ENCODE data around the gene SND1. TPM values are rescaled to one million over a fixed set of nuclear protein-coding genes. Genes with fewer than 3 reads are reported as not detected.

SND1 gene
- total and polyA plus RNA-seq, 10 of the 15 experiments (the other 5 are each of a cell fraction or from before 2014, with no cell fraction given): 52.4 to 270 (median 146) TPM

DNA sequence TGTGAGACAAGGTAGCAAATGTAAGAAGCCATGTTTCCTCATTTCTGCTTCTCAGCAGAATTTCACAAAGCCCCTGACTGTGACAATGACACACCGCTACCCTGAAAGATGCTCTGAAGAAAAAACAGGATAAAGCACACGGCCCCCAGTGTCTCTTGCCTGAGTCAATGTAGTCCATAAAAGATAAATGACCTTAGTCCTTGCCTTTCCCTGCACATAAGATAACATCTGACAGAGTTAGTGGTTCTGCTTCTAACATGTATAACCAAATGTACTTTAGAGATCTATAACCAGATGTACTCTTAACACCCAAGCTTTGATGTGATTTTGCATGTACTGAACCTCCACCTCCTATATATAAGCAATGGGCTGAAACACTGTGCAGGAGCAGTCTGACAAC lies 3.0 kb upstream of the SND1 start:
- FAIRE-seq: no peak
- no peak for ATAC-seq
- no peak overlapping the region for H3K4me3 ChIP-seq
- no peaks in the 10 kb centered on the region for H4K20me1 ChIP-seq (ENCODE audit: control insufficient read depth, insufficient read depth)
- H3K27me3 ChIP-seq (replicated peaks in 1 of 2; ENCODE audit: control insufficient read depth in 2 of 2, insufficient read depth in 2 of 2, low read length in 1 of 2): no peaks in the 10 kb centered on the region
- intact Hi-C loops (cut with micrococcal nuclease; ENCODE audit: unreplicated experiment) (no loop called here), in situ Hi-C loops (cut with MboI) (no loop called here)
- no peak overlapping the region for H3K9ac ChIP-seq (ENCODE audit: control insufficient read depth, insufficient read depth, low read length)
- RAD21 ChIA-PET (ENCODE audit: unreplicated experiment): no interaction called here
- no TSS peak for BruUV-seq (replicated peaks)
- no peak overlapping the region for H3K27ac ChIP-seq (ENCODE audit: control insufficient read depth, insufficient read depth)
- SMC1A ChIA-PET (ENCODE audit: uncharacterized antibody, unreplicated experiment): interaction anchor here (1.7 kb wide), 1 partner anchor 12 kb away, joined by 6 read pairs; no protein-coding TSS in a partner anchor
- no peak overlapping the region for H3K4me2 ChIP-seq (ENCODE audit: control insufficient read depth, insufficient read depth)
- H2AFZ ChIP-seq (ENCODE audit: control insufficient read depth, low read depth, low read length): no peak overlapping the region
- no peaks in the 10 kb centered on the region for H3K9me3 ChIP-seq (replicated peaks; ENCODE audit: control insufficient read depth, insufficient read depth, low read length)
- no peak for DNase-seq (ENCODE audit: low read depth, low spot score)
- H3K79me2 ChIP-seq (ENCODE audit: control insufficient read depth, insufficient read depth, low read length): peaks cover 26% of the 10 kb centered on the region
- 69% methylated on average over 2 of the region's 2 CpGs for WGBS (ENCODE audit: insufficient coverage, insufficient replicate concordance, low lambda C conversion rate, missing lambda C conversion rate)
- TF ChIP-seq, protein P1, sequence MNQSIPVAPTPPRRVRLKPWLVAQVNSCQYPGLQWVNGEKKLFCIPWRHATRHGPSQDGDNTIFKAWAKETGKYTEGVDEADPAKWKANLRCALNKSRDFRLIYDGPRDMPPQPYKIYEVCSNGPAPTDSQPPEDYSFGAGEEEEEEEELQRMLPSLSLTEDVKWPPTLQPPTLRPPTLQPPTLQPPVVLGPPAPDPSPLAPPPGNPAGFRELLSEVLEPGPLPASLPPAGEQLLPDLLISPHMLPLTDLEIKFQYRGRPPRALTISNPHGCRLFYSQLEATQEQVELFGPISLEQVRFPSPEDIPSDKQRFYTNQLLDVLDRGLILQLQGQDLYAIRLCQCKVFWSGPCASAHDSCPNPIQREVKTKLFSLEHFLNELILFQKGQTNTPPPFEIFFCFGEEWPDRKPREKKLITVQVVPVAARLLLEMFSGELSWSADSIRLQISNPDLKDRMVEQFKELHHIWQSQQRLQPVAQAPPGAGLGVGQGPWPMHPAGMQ (IDR thresholded peaks at IDR 0.05; ENCODE audit: borderline replicate concordance): no peak
- POLR2A ChIA-PET: interaction anchor here (0.6 to 1.4 kb wide), 3 partner anchors 29 to 312 kb away, joined by 3 to 5 read pairs (median 3); partner anchors contain the start of gene ARF5
- peaks cover 6% of the 10 kb centered on the region for H3K4me1 ChIP-seq (ENCODE audit: control insufficient read depth, insufficient read depth, low read length)
- no peaks in the 10 kb centered on the region for H3K36me3 ChIP-seq (ENCODE audit: control insufficient read depth in 2 of 2, insufficient read depth in 2 of 2, low read length in 1 of 2)
- CTCF ChIA-PET: interaction anchor here (0.6 kb wide), 1 partner anchor 485 kb away, joined by 3 read pairs; no protein-coding TSS in a partner anchor

DNA sequence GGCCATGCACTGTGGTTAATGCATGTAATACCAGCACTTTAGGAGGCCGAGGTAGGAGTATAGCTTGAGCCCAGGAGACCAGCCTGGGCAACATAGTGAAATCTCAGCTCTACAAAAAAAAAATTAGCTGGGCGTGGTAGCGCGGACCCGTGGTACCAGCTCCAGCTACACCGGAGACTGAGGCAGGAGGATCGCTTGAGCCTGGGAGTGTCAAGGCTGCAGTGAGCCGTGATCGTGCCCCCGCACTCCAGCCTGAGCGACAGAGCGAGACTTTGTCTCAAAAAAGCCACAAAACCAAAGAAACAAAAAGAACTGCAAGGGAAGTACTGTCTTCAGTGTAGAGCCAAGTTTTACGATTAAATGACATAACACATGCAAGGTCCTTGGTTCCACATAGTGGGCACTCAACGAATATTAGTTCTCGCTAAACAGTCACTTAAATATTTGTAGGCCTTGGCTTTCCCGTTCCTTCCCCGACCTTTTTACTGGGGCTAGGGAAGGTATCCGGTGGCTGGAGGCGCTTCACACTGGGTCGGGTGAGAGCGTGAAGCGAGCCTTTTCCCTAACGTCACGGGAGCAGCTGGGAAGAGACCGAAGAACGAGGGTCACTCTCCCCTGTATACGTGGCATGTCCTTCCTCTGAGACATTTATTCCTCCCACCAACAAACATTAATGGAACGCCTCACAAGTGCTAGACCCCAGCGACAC lies 993 bp upstream of the SND1 start:
- Histone ChIP-seq H3K79me2 (ENCODE audit: control insufficient read depth, insufficient read depth, low read length) (peaks cover 46% of the 10 kb centered on the region), H3K27ac (ENCODE audit: control insufficient read depth, insufficient read depth) (peak overlapping the region; percentile 95), H3K4me1 (ENCODE audit: control insufficient read depth, insufficient read depth, low read length) (peaks cover 14% of the 10 kb centered on the region), H3K9me3 (replicated peaks; ENCODE audit: control insufficient read depth, insufficient read depth, low read length) (no peaks in the 10 kb centered on the region), H4K20me1 (ENCODE audit: control insufficient read depth, insufficient read depth) (peaks cover 5% of the 10 kb centered on the region; the same call in 1 of the 2 replicates), H3K4me2 (ENCODE audit: control insufficient read depth, insufficient read depth) (peak overlapping the region; percentile 95), H3K9ac (ENCODE audit: control insufficient read depth, insufficient read depth, low read length) (peak overlapping the region; percentile 98), H2AFZ (ENCODE audit: control insufficient read depth, low read depth, low read length) (peak overlapping the region; percentile 94), H3K27me3 (replicated peaks in 1 of 2; ENCODE audit: control insufficient read depth in 2 of 2, insufficient read depth in 2 of 2, low read length in 1 of 2) (no peaks in the 10 kb centered on the region), H3K4me3 (peak overlapping the region; percentile 84), H3K36me3 (ENCODE audit: control insufficient read depth in 2 of 2, insufficient read depth in 2 of 2, low read length in 1 of 2) (peaks cover 0 to 4% of the 10 kb centered on the region in 2 experiments; a peak in 2 of 4 replicates)
- in situ Hi-C loops (cut with MboI) (no loop called here), intact Hi-C loops (cut with micrococcal nuclease; ENCODE audit: unreplicated experiment) (loop anchor here (5.0 kb wide), 1 partner anchor 259 kb away; the partner anchor contains the start of gene ZNF800)
- DNase-seq (ENCODE audit: low read depth, low spot score) (no peak), FAIRE-seq (no peak), ATAC-seq (peak; percentile 8)
- SMC1A ChIA-PET (ENCODE audit: uncharacterized antibody, unreplicated experiment): interaction anchor here (0.9 to 1.0 kb wide), 4 partner anchors 11 to 105 kb away, joined by 3 to 4 read pairs (median 4); no protein-coding TSS in a partner anchor
- RAD21 ChIA-PET (ENCODE audit: unreplicated experiment): interaction anchor here (1.0 to 1.4 kb wide), 5 partner anchors 10 to 66 kb away, joined by 3 to 7 read pairs (median 5); partner anchors contain the start of genes ARF5 and GCC1
- CTCF ChIA-PET: interaction anchor here (0.6 to 1.0 kb wide), 3 partner anchors 22 to 802 kb away, joined by 3 to 4 read pairs (median 4); no protein-coding TSS in a partner anchor
- POLR2A ChIA-PET: interaction anchor here (0.7 to 1.7 kb wide), 6 partner anchors 9 to 250 kb away, joined by 3 to 8 read pairs (median 5); partner anchors contain the start of gene GCC1
- 20% methylated on average over 29 of the region's 29 CpGs for WGBS (ENCODE audit: insufficient coverage, insufficient replicate concordance, low lambda C conversion rate, missing lambda C conversion rate)
- BruUV-seq (replicated peaks): TSS peak; percentile 100
- TF ChIP-seq, protein P2, sequence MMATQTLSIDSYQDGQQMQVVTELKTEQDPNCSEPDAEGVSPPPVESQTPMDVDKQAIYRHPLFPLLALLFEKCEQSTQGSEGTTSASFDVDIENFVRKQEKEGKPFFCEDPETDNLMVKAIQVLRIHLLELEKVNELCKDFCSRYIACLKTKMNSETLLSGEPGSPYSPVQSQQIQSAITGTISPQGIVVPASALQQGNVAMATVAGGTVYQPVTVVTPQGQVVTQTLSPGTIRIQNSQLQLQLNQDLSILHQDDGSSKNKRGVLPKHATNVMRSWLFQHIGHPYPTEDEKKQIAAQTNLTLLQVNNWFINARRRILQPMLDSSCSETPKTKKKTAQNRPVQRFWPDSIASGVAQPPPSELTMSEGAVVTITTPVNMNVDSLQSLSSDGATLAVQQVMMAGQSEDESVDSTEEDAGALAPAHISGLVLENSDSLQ (IDR thresholded peaks at IDR 0.05): peak; percentile 28; the same call in 1 of the 2 replicates
- no peak for TF ChIP-seq EP300 (IDR thresholded peaks at IDR 0.05; ENCODE audit: borderline replicate concordance in 1 of 2, control insufficient read depth in 1 of 2, low read depth in 2 of 2, low read length in 2 of 2)
- TF ChIP-seq, protein P3, sequence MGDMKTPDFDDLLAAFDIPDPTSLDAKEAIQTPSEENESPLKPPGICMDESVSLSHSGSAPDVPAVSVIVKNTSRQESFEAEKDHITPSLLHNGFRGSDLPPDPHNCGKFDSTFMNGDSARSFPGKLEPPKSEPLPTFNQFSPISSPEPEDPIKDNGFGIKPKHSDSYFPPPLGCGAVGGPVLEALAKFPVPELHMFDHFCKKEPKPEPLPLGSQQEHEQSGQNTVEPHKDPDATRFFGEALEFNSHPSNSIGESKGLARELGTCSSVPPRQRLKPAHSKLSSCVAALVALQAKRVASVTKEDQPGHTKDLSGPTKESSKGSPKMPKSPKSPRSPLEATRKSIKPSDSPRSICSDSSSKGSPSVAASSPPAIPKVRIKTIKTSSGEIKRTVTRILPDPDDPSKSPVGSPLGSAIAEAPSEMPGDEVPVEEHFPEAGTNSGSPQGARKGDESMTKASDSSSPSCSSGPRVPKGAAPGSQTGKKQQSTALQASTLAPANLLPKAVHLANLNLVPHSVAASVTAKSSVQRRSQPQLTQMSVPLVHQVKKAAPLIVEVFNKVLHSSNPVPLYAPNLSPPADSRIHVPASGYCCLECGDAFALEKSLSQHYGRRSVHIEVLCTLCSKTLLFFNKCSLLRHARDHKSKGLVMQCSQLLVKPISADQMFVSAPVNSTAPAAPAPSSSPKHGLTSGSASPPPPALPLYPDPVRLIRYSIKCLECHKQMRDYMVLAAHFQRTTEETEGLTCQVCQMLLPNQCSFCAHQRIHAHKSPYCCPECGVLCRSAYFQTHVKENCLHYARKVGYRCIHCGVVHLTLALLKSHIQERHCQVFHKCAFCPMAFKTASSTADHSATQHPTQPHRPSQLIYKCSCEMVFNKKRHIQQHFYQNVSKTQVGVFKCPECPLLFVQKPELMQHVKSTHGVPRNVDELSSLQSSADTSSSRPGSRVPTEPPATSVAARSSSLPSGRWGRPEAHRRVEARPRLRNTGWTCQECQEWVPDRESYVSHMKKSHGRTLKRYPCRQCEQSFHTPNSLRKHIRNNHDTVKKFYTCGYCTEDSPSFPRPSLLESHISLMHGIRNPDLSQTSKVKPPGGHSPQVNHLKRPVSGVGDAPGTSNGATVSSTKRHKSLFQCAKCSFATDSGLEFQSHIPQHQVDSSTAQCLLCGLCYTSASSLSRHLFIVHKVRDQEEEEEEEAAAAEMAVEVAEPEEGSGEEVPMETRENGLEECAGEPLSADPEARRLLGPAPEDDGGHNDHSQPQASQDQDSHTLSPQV (IDR thresholded peaks at IDR 0.05): no peak

Measured in GM12878 (cell line).